ENCODE results near the gene APOBEC3F. TPM values are rescaled to one million over a fixed set of nuclear protein-coding genes. Genes with fewer than 3 reads are reported as not detected.

Gene APOBEC3F
- total RNA-seq, 4 donors from 2014 or later = 2.8 to 5.0 (median 3.9) TPM

- intact Hi-C loops (cut with DNase I) = no loop called here
- Histone ChIP-seq H3K27me3 (no peaks in the 10 kb centered on the region), H3K4me1 (peaks cover 4 to 24% (median 23%) of the 10 kb centered on the region in 4 donors), H3K4me3 (peak overlapping the region; percentile 43 to 57 (median 48)), H3K9me3 (no peaks in the 10 kb centered on the region), H3K27ac (replicated peaks in 1 of 4) (peak overlapping the region; percentile 65 to 76 (median 73)), H3K36me3 (peaks cover 0 to 32% (median 11%) of the 10 kb centered on the region in 4 donors)
- WGBS = 77% methylated on average over 9 of the region's 9 CpGs
- no peak for TF ChIP-seq POLR2AphosphoS5 (IDR thresholded peaks at IDR 0.05)
- TF ChIP-seq CTCF (IDR thresholded peaks at IDR 0.05) = no peak
- no peak for TF ChIP-seq EP300 (IDR thresholded peaks at IDR 0.05)
- no peak for TF ChIP-seq POLR2A (IDR thresholded peaks at IDR 0.05; ENCODE audit: low read depth)
- DNase-seq (ENCODE audit: extremely low spot score) = no peak
Observed at GRCh38 chr22:39021552-39022250, 19.0 kb upstream of the APOBEC3F start.

GRCh38 chr22:39024519-39025308, 15.9 kb upstream of the APOBEC3F start:
- Histone ChIP-seq H3K27me3 (no peaks in the 10 kb centered on the region), H3K36me3 (peaks cover 0 to 23% (median 9%) of the 10 kb centered on the region in 4 donors), H3K9me3 (no peaks in the 10 kb centered on the region), H3K27ac (replicated peaks in 1 of 4) (no peak overlapping the region), H3K4me1 (peaks cover 4 to 24% (median 23%) of the 10 kb centered on the region in 4 donors), H3K4me3 (no peak overlapping the region)
- TF ChIP-seq EP300 (IDR thresholded peaks at IDR 0.05) (no peak), POLR2A (IDR thresholded peaks at IDR 0.05; ENCODE audit: low read depth) (no peak), CTCF (IDR thresholded peaks at IDR 0.05) (no peak), POLR2AphosphoS5 (IDR thresholded peaks at IDR 0.05) (no peak)
- intact Hi-C loops (cut with DNase I) = no loop called here
- no peak for DNase-seq (ENCODE audit: extremely low spot score)
- WGBS = 93% methylated on average over 10 of the region's 15 CpGs

- H3K4me1 ChIP-seq = peaks cover 0 to 10% (median 9%) of the 10 kb centered on the region in 4 donors
- DNase-seq (ENCODE audit: extremely low spot score) = no peak
- no peaks in the 10 kb centered on the region for H3K27me3 ChIP-seq
- H3K36me3 ChIP-seq = peaks cover 0 to 23% (median 9%) of the 10 kb centered on the region in 4 donors
- no peak for TF ChIP-seq EP300 (IDR thresholded peaks at IDR 0.05)
- TF ChIP-seq POLR2AphosphoS5 (IDR thresholded peaks at IDR 0.05) = no peak
- TF ChIP-seq CTCF (IDR thresholded peaks at IDR 0.05) = no peak
- TF ChIP-seq POLR2A (IDR thresholded peaks at IDR 0.05; ENCODE audit: low read depth) = no peak
- intact Hi-C loops (cut with DNase I) = no loop called here
- H3K9me3 ChIP-seq = no peaks in the 10 kb centered on the region
- 92% methylated on average over 12 of the region's 12 CpGs for WGBS
- H3K4me3 ChIP-seq = no peak overlapping the region
- H3K27ac ChIP-seq (replicated peaks in 1 of 4) = no peak overlapping the region
Observed at GRCh38 chr22:39026509-39027150, 14.0 kb upstream of the APOBEC3F start.

GRCh38 chr22:39027717-39028116, 12.9 kb upstream of the APOBEC3F start:
- H3K27me3 ChIP-seq = no peaks in the 10 kb centered on the region
- H3K36me3 ChIP-seq = peaks cover 0 to 23% (median 9%) of the 10 kb centered on the region in 4 donors
- no peaks in the 10 kb centered on the region for H3K9me3 ChIP-seq
- 89% methylated on average over 4 of the region's 4 CpGs for WGBS
- no peak for TF ChIP-seq EP300 (IDR thresholded peaks at IDR 0.05)
- no peak for TF ChIP-seq POLR2AphosphoS5 (IDR thresholded peaks at IDR 0.05)
- no peak for TF ChIP-seq POLR2A (IDR thresholded peaks at IDR 0.05; ENCODE audit: low read depth)
- no peak for TF ChIP-seq CTCF (IDR thresholded peaks at IDR 0.05)
- no peaks in the 10 kb centered on the region for H3K4me1 ChIP-seq
- H3K4me3 ChIP-seq = no peak overlapping the region
- no peak for DNase-seq (ENCODE audit: extremely low spot score)
- intact Hi-C loops (cut with DNase I) = no loop called here
- no peak overlapping the region for H3K27ac ChIP-seq (replicated peaks in 1 of 4)
